Retinal pigment epithelial cell (primary cell): ENCODE data around the gene CCDC61.

Experiments
- DNase-seq: peaks from one replicate; pipeline ENCODE4 v3.0.0-alpha.2; 2010; ENCODE audit warnings: low read depth
- H3K4me3 ChIP-seq: 2 replicates; pipeline ENCODE4 v1.5.1; 2011; ENCODE audit warnings: mild to moderate bottlenecking, low read length, control low read depth, moderate library complexity
- CTCF ChIP-seq: conservative IDR thresholded peaks from 2 replicates; pipeline ENCODE4 v1.5.1; 2011; ENCODE audit warnings: low read depth, low read length, control low read depth, inconsistent platforms

CCDC61 gene

GRCh38 chr19:45990113-45990728, 5.0 kb upstream of the CCDC61 start:
- H3K4me3 ChIP-seq: no peak overlapping the region
- no peak for TF ChIP-seq CTCF
- no peak for DNase-seq

- no peak for TF ChIP-seq CTCF
- DNase-seq: no peak
- H3K4me3 ChIP-seq: peak overlapping the region; percentile 75
Measured at GRCh38 chr19:45994456-45994997, 740 bp upstream of the CCDC61 start.

GRCh38 chr19:45995715-45996385, 583 bp downstream of the CCDC61 start:
- peak overlapping the region; percentile 99 for H3K4me3 ChIP-seq
- TF ChIP-seq CTCF: no peak
- no peak for DNase-seq

- no peak for TF ChIP-seq CTCF
- no peak for DNase-seq
- H3K4me3 ChIP-seq: no peak overlapping the region
Measured at GRCh38 chr19:45996933-45997332, 1.7 kb downstream of the CCDC61 start.

GRCh38 chr19:45998834-45999233, 3.6 kb downstream of the CCDC61 start:
- no peak for TF ChIP-seq CTCF
- H3K4me3 ChIP-seq: no peak overlapping the region
- DNase-seq: no peak

- no peak for DNase-seq
- H3K4me3 ChIP-seq: no peak overlapping the region
- TF ChIP-seq CTCF: no peak
Measured at GRCh38 chr19:45999653-46000121, 4.4 kb downstream of the CCDC61 start.
